Hippocampal formation (tissue), 2 donors: ENCODE data around the gene CNKSR2.
A peak's percentile ranks its signal among the peaks of the same experiment; 100 is the strongest.
"Not testable (repeated sequence)": the region's sequence is repeated elsewhere in the genome, so short reads cannot be mapped to it uniquely, and the experiment has no call there.

Experiments
- DNase-seq, 2 donors: peaks; one replicate each; lab custom pipeline; 2025; lab: John Stamatoyannopoulos, UW

Gene CNKSR2

DNA sequence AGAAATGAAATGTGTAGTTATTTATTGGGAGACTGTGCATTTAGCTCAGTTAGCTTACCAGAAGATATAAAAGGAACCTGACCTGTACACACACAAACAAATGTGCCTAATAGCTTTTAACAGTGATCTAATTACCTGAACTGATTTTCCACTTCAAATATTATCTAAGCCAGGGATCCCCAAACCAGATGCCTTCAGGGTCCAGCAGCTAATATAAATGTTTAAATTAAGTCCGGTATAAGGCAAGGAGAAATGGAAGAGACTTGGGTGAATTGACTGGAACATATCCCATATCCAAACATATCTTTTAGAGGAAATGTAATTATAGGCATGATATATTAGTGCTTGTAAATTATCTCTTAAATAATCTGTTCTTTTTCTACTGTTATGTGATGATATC lies 66.7 kb downstream of the CNKSR2 start:
- no peak for DNase-seq

DNA sequence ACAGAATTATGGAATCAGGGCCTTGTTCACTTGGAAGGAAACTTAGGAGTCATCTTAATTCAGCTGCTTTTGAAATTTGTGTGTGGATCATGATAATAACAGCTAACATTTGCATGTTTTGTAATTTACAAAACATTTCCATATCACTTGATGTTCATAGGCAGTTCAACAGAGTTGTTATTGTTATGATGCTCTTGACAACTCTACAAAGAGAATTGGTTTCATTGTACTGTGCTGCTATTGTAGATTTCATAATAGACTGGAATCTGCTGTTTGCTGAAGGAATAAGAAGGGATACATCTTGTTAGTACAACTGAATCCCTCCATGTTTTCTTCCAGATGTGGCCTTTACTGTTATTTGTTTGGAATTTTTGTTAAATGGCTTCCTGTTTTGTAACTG lies 83.5 kb downstream of the CNKSR2 start:
- DNase-seq: no peak

DNA sequence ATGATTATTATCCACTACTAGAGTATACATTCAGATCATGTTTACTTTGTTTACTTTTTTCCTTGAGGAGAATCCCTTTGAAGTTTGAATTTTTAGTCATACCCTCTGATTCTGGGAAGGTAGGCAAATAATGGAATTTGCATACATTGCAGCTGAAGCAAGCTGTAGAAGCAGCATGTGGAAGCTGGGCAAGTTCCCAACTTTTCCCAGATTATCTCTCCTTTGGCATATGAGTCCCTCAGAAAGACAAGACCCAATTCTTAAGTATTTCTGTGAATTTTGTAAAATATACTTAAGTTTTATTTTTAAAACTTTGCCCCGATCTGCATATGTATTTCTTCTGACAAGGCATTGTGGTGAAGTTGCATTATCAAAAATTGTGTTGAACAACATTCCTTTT lies 94.9 kb downstream of the CNKSR2 start:
- DNase-seq: no peak

DNA sequence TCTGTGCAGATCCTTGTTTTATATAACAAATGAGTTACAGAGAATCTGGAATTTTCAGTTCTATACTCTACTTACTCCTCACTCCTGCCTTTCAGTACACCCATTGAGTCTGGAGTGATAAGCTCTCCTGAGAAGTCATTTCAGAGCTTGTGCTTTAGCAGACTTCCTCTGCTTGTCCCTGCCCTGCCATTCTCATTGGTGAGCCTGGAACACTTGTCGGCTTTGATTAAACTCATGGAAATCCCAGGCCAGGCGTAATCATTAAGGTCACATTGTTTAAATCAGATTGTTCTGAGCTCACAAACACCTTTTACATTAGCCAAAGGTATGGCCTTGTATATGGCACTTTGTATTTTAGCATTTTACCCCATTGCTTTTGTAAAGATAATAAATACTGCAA lies 102.7 kb downstream of the CNKSR2 start:
- DNase-seq: no peak

DNA sequence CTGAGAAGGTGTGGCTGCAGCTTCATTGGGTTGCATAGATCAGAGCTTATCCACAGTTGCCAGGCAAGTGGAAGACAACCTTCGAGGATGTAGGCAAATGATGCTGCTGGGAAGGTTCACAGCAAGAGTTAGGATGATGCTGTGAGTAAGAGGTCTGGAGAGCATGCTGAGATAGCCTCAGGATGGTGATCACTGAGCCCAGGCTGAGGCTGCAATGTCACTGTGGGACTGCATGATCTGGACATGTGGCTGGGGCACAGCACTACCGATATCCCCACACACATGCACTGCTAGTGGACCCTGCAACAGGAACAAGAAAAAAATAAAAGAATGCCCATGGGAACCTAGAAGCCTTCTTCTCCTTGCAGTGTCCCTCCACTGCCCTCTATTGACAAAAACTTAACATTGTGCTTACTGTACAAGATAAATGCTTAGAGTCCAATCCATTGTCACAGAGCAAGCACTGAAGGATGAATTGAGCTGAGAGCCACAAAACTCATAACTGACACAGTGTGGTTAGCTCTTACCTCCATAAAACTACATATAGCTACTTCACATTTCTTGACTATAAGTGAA lies 105.6 kb downstream of the CNKSR2 start:
- DNase-seq: peak in 1 of 2 donors; percentile 33

DNA sequence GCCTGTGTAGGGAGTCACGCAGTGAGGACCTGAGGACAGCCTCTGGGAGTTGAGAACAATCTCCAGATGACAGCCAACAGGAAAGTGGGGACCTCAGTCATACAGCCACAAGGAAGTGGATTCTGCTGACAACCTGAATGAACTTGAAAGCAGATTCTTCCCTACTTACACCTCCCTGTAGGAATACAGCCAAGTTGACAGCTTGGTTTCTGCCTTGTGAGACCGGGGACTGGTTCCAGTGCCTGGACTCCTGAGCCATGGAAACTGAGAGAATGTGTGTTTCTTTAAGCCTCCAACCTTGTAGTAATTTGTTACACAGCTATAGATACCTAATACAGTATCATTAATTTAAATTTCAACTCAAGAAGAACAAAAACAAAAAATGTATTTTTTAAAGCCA lies 107.5 kb downstream of the CNKSR2 start:
- DNase-seq: no peak

DNA sequence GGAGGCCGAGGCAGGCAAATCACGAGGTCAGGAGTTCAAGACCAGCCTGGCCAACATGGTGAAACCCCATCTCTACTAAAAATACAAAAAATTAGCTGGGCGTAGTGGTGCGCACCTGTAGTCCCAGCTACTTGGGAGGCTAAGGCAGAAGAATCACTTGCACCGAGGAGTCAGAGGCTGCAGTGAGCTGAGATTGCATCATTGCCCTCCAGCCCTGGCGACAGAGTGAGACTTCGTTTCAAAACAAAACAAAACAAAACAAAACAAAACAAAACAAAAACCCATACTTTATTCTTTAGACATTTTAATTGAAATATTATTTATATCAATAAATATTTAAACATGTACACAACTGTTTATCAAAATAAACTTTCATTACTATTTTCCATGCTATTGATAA lies 109.8 kb downstream of the CNKSR2 start:
- DNase-seq: not testable (repeated sequence)

DNA sequence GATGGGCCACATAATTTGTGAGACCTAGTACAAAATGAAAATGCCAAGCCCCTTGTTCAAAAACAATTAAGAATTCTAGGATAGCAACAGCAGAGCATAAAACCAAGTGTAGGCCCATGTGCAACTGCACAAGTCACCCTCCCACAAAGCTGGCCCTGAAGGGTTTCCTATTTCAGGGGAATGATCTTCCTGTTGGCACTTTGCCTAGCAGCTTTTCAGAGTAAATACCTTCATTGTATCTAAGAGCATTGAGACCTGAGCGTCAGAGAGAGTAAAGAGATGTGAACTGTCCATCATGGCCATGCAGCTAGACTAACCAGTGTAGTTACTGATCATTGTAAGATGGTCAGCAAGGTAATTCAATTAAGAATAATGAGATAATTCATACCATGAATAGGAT lies 113.6 kb downstream of the CNKSR2 start:
- DNase-seq: no peak

DNA sequence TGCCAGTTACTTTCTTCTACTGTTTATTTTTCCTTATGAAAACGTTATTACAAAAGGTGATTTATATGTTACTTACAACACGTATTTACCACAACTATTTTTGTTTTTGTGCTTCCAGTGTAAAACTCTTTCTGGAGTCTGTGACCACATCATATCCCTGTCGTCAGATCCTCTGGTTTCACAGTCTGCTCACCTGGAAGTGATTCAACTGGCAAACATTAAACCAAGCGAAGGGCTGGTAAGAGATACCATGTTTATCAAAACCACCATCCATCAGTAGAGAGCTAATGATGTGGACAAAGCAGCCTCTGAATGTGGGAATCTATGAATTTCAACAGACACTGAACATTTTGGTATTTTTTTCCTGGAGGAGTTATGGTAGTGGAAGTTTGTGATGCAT lies 116.1 kb downstream of the CNKSR2 start:
- DNase-seq: no peak

DNA sequence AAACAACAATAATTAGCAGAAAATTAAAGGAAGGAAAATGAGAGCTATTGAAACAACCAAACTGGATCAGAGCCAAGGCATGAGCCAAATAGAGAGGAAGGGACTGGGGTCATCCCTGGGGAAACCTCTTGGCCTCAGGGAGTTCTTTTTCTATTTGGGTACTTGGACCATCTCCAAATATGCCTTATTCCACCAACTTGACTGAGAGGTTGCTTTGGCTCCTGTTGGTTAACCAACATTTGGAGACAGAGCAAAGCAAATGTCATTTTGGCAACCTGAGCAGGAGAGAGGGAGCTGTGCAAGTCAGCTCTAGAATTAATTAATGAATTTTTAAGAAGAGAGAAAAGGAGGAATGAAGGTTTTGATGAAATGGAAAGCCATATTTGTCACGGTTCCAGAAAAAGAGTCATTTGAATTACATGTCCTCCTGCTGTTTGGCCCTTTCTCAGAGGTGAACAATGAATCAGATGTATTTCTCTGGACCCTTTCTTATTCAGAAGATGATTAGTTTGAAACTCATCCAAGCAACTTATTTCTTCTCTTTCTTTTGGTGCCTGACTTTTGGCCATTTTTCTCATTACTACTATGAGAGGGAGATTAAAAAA lies 119.1 kb downstream of the CNKSR2 start:
- no peak for DNase-seq

DNA sequence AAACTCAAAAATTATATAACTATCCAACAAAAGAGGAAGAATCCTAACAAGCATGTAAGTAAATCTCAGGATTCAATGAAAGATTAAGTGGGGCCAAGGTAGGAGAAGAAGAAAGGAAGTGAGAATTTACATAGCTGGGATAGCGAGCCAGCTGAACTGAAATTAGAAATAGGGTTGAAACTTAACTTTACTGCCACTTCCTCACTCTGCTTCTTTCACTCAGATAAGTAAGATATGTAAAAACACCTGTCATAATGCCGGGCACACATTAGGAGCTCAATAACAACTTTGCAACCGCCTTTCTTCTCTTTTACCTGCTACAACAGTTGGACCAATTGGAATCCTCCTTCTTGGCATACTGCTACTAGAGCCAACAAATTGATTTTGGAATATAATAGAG lies 129.4 kb downstream of the CNKSR2 start:
- DNase-seq: no peak

DNA sequence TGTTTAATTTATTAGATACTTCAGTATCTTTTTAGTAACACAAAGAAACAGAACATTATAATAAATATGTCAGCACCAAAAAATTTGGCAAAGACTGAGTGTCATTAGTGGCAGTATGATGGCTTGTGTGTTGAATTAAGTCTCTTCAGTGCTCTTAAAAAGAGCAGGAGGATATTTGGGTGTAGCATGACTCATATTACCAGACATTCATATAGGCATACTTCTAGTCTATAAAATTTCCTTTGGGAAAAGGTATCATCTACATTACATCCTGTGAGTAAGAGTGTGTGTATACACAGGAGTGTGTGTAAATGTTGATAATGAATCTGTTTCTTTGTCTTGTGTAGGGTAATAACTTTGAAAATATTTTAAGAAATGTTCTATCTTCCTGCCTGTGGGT lies 135.7 kb downstream of the CNKSR2 start:
- no peak for DNase-seq

DNA sequence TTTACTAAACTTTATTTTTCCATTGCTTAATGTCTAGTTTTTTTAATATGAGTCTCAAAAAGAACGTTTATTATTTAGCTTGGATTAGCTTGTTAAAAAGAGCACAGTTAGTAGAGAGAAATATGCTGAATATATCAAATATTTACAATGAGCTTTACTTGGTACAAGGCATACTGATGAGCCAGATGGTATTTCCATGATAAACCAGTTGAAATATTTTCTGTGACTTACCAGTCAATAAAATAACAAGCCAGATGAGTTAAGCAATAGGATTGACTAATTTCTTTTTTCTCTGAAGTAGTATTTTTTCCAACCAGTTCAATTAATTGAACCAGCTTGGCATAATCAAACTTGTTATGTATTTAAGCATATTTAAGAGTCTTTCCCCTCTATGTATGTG lies 149.8 kb downstream of the CNKSR2 start:
- DNase-seq: no peak

DNA sequence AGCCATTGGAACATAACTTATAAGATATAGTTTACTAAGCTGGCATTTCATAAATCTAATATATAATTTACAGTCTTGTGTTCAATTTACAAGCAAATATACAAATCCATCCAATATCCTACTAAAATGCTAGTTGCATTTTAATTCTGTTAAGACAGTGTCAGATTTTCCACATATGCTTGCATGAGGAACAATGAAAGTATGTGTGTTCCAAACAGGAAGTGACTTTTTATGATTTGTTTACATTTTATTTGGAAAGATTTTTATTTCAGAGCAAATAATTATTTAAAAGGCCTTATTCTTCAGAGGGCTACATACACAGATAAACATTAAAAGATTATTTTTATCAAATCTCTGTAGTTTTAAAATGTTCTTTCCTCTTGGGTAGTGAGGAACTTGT lies 153.9 kb downstream of the CNKSR2 start:
- DNase-seq: no peak

DNA sequence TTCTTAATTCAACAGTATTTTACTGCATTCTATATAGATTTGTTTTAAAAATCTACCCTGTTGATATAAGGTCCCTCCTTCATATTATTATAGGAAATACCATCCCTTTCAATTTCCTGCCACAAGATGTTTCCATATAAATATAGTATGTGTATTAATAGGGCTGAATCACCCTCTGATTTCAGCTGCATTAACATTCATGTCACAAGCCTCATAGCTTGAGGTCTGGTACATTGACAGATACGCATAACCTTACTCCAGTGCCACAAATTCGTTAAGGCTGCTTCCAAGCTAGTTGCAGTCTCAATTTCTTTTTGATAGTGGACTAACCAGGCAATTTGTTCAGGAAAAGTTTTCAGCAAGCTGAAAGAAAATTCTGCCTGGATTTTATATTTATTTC lies 155.6 kb downstream of the CNKSR2 start:
- DNase-seq: no peak

DNA sequence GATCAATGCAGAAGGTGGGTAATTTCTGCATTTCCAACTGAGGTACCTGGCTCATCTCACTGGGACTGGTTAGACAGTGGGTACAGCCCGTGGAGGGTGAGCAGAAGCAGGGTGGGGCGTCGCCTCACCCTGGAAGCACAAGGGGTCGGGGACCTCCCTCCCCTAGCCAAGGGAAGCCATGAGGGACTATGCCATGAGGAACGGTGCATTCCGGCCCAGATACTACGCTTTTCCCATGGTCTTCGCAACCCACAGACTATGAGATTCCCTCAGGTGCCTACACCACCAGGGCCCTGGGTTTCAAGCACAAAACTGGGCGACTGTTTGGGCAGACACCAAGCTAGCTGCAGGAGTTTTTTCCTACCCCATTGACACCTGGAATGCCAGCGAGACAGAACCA lies 170.4 kb downstream of the CNKSR2 start:
- DNase-seq: not testable (repeated sequence)

DNA sequence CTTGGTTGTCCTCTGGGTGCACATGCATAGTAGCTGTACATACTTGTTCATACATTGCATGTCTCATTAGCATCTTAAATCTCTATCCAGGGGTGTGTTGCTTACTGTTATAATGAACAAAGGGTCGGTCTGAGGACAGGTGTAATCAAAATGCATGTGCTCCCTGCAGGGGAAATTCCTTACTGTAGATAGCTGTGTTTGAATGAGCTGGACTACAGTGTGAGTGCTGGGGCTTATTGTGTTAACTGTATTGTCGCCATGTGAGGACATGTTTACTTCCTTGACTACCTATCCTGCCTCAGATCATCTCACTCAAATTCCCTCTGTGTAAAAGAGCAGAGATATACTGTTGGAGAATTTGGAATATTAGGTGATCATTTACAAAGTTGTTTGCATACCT lies 185.2 kb downstream of the CNKSR2 start:
- no peak for DNase-seq

DNA sequence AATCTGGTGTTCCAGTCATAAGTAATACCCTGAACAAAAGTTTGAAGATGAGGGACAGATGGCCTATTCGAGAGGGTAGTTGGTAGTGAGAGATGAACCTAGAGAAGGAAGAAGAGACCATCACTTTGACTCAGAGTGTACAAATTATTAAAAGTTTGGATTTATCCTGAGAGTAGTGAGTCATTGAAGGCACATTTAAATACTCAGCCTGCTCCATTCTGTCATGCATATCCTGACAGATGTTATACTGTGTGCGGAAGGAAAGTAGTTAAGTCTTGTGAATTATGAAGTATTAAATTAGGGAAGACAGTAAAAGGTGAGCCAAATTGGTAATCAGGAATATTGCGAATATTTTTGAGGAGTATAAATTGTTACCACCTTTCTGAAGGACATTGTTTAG lies 190.8 kb downstream of the CNKSR2 start:
- no peak for DNase-seq

DNA sequence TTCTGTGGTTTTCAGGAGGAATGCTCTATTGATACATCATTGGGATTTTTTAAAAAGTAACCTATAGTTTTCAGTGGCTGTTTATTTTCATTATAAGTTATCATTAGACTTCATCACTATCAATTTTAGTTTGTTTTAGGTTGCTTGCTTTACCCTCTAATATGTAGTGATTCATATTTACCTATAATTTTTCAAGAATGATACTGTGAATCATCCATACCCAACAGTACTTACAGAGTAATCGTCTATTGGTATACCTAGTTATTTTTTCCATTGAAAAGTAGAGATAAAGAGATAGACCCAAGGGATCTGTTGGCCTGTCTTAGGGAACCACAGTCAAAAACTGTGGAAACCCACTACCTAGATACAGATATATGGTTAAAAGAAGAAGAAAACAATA lies 200.6 kb downstream of the CNKSR2 start:
- no peak for DNase-seq

DNA sequence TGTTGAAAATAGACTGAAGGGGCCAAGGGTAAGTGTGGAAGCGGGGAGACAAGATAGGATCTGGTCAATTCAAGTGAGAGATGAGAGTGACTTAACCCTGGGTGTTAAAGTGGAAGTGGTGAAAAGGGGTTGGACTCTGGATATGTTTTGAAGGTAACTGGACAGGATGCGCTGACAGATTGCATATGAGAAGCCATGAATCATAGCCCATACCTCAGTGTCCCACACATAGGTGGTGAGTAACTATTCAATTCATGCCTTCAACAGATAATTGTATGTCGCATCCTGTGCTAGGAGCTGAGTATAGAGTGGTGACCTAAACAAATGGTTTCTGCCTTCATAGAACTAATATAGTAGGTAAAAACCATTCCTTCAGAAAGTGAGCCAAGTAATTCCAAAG lies 207.3 kb downstream of the CNKSR2 start:
- DNase-seq: no peak

DNA sequence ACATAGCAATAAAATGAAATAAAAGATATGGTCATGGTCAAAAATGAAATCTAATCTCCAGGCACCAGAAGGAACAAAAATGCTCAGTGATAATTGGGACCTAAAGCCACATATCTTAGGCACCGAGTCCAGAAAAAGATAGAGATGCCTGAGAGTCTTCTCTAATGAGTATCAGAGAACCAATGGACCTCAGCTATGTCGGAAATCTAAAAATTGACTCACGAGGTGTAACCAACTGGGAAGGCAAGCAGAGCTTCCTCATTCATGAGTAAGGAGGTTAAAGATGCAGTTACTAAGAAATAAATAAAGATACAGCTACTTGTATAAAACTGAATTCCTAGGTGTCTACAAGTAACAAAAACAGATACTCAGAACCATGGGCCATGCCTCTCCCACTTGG lies 211.8 kb downstream of the CNKSR2 start:
- no peak for DNase-seq

DNA sequence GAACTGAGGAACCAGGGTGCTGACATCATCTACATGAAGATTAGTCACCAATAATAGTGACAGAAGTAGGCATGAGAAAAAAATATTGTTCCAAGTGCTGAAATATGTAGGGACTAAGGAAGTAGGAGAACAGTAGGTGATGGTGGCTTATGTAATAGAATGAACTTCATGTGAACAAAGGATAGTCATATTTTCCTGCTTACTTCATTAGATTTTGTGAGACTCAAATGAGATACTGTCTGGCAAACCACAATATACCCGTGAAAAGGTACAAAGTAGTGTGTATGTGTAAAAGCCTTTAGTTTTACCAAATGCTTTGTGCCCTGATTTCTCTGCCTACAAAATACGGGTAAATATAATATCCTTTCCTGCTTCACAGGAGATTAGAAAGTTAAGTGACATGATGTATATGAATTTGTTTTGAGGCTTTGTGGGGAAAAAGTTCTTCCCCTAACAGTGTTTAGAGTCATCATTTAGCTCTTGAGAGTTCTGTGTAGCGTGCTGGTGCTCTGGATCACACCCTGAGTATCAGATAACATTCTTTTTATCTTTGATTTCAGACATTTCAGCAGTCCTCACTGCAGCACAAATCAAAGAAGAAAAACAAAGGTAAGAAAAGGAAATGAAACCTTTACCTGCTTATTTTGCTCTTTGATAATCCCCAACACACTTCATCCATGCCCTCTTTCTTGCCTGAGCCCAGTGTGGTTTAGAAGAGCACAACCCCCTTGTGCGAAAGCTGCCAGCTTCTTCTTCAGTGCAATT lies 216.0 kb downstream of the CNKSR2 start:
- DNase-seq: no peak

DNA sequence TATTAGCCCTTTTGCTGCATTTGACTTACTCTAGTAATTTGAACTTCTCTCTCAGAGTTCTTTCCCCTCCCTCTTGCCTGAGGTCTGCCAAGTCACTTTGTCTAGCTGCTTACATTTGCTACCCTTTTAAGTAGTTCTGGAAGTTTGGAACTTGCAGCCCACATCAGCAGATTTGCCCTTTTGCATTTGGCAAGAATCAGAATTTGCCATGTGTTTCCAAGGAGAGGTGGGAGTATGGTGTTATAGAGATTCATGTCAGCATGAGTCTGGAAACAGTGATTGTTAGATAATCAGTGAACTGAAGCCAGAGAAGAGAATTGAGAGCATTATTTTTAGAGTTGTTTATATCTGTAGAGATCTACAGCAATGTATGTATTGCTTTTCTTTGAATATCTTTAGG lies 231.8 kb downstream of the CNKSR2 start:
- DNase-seq: peak in 1 of 2 donors; percentile 7

DNA sequence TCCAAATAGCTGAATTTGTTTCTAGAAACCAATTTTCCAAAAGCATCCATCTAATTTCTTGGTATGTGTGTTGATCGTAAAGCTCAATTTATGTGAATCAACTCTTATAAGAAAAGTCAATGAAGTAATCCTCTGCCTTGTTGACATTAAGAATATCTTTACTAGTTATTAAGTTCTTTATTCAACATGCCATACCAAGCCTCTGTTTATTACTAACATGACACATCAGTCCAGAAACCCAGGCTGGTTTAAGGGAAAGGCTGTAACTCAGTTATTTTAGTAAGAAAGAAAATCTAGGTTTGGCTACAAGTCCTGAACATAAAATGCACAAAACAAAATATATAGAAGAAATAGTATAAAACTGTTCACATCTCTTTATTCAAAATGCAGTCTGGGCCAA lies 235.9 kb downstream of the CNKSR2 start:
- no peak for DNase-seq
